ENCODE measurements around the gene KYAT1. TPM values are rescaled to one million over a fixed set of nuclear protein-coding genes. Genes with fewer than 3 reads are reported as not detected.
"Not testable (repeated sequence)": the region's sequence is repeated elsewhere in the genome, so short reads cannot be mapped to it uniquely, and the experiment has no call there.

The KYAT1 gene
- total RNA-seq, 3 donors from 2014 or later, result 1.9 to 6.4 (median 2.9) TPM

DNA sequence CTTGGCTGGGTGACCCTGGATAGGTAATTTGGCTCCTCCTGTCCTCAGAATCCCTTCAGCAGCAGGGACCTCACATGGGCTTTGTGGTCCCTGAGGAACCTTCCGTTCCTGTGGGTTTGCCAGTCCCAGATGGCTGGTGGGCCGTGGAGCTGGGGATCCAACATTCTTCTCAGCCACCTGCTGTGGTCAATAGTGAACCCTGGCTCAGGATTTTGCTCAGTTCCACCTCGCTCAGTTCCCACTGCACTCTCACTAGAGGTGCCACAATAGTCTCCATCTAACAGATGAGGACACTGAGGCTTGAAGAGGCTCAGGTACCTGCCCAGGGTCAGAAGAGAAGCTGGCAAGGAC lies 35.1 kb downstream of the KYAT1 start:
- no peak overlapping the region for H3K4me3 ChIP-seq
- ATAC-seq (no peak), DNase-seq (no peak)
- H3K9me3 ChIP-seq, result peaks cover 8% of the 10 kb centered on the region
- no peaks in the 10 kb centered on the region for H3K4me1 ChIP-seq (ENCODE audit: low read depth)
- H3K36me3 ChIP-seq (ENCODE audit: low read depth), result no peaks in the 10 kb centered on the region
- intact Hi-C loops (cut with DNase I, micrococcal nuclease), result no loop called here
- TF ChIP-seq, protein P1, sequence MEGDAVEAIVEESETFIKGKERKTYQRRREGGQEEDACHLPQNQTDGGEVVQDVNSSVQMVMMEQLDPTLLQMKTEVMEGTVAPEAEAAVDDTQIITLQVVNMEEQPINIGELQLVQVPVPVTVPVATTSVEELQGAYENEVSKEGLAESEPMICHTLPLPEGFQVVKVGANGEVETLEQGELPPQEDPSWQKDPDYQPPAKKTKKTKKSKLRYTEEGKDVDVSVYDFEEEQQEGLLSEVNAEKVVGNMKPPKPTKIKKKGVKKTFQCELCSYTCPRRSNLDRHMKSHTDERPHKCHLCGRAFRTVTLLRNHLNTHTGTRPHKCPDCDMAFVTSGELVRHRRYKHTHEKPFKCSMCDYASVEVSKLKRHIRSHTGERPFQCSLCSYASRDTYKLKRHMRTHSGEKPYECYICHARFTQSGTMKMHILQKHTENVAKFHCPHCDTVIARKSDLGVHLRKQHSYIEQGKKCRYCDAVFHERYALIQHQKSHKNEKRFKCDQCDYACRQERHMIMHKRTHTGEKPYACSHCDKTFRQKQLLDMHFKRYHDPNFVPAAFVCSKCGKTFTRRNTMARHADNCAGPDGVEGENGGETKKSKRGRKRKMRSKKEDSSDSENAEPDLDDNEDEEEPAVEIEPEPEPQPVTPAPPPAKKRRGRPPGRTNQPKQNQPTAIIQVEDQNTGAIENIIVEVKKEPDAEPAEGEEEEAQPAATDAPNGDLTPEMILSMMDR (IDR thresholded peaks at IDR 0.05), result no peak

DNA sequence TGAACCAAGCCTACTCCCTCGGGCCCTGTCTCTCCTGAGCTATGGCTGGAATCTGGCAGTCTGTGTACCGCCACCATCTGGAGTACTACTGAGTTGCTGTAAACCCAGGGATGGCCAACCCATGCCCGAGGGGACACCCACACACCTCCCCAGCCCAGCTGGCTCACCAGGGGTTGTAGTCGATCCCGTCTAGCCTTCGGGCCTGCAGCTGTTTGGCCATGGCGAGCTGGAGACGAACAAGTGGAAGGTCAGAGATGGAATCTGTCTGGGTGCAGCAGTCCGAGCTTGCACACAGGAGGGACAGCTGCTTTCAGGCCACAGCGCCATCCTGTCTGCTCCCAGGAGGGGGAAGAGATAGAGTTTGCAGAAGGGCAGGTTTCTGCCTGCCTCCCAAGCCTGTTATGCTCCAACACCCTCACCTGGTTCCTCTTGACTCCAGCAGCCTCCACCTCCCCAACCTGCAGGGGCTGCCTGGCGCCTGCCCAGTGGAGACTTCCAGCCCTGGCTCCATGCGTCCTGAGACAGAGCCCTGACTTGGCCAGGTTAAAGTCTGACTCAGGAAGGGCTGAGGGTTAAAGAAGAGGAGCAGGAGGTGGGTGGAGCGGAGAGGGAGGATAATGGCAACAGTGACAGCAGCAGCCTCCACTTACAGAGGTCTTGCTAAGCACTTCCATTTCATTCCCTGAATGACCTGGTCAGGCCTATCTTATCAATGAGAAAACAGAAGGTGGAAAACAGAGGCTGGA lies 36.4 kb downstream of the KYAT1 start:
- DNase-seq (no peak), ATAC-seq (no peak)
- H3K4me3 ChIP-seq, result no peak overlapping the region
- intact Hi-C loops (cut with DNase I, micrococcal nuclease), result no loop called here
- no peaks in the 10 kb centered on the region for H3K4me1 ChIP-seq (ENCODE audit: low read depth)
- TF ChIP-seq, protein P1 (IDR thresholded peaks at IDR 0.05), result no peak
- no peaks in the 10 kb centered on the region for H3K36me3 ChIP-seq (ENCODE audit: low read depth)
- H3K9me3 ChIP-seq, result peaks cover under 1% of the 10 kb centered on the region

DNA sequence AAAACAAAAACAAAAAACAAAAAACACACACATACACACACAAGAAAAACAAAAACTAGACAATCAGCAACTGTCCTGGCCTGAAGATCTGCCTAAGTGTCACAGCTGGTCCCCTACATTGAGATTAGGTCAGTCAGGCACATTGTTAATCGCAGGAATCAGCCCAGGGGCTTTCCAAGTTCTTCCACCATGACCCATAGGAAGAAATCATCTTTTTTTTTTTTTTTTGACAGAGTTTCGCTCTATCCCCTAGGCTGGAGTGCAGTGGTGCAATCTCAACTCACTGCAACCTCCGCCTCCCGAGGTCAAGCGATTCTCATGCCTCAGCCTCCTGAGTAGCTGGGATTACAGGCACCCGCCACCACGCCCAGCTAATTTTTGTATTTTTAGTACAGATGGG lies 38.6 kb downstream of the KYAT1 start:
- H3K4me3 ChIP-seq; intact Hi-C loops (cut with DNase I, micrococcal nuclease); H3K4me1 ChIP-seq (ENCODE audit: low read depth); H3K36me3 ChIP-seq (ENCODE audit: low read depth); DNase-seq; ATAC-seq; H3K9me3 ChIP-seq: not testable (repeated sequence)

DNA sequence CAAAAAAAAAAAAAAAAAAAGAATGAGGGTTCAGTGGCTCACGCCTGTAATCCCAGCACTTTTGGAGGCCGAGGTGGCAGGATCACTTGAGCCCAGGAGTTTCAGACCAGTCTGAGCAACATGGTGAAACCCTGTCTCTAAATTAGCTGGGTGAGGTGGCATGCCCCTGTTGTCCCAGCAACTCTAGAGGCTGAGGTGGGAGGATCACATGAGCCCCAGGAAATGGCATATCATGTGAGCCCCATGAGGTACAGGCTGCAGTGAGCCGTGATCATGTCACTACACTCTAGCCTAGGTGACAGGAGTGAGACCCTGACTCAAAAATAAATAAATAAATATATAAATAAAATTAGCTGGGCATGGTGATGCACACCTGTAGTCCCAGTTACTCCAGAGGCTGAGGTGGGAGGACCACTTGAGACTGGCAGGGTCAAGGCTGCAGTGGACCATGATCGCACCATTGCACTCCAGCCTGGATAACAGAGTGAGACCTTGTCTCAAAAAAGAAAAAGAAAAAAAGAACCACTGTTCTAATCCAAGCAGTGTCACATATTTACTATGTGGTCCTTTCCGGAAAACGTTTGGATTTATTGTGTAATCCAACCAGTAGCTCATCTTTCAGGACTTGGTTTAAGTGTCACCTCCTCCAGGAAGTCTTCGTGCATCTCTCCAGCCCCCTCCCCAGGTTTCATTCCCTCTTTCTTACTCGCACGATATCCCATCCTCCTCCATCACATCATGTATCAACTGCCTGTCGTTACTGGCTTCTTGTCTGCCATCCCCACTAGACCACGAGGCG lies 39.9 kb downstream of the KYAT1 start:
- no peaks in the 10 kb centered on the region for H3K9me3 ChIP-seq
- TF ChIP-seq, protein P1 (IDR thresholded peaks at IDR 0.05), result no peak
- intact Hi-C loops (cut with DNase I, micrococcal nuclease), result no loop called here
- ATAC-seq (no peak), DNase-seq (no peak)
- H3K36me3 ChIP-seq (ENCODE audit: low read depth), result no peaks in the 10 kb centered on the region
- H3K4me3 ChIP-seq, result no peak overlapping the region
- no peaks in the 10 kb centered on the region for H3K4me1 ChIP-seq (ENCODE audit: low read depth)

DNA sequence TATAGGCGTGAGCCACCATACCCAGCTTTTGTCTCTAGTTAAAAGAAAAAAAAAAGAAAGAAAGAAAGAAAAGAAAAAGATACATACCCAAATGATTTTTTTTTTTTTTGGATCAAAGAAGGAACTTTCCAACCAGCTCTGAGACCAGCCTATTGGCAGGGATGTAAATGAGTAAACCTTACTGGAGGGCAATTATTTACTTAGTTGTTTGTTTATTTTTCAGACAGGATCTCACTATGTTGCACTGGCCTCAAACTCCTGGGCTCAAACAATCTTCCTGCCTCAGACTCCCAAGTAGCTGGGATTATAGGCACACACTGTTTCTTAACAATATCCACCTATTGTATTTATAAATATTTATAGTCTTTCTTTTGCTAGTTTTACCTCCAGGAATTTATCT lies 41.2 kb downstream of the KYAT1 start:
- intact Hi-C loops (cut with DNase I, micrococcal nuclease), result no loop called here
- TF ChIP-seq, protein P1 (IDR thresholded peaks at IDR 0.05), result no peak
- no peak overlapping the region for H3K4me3 ChIP-seq
- H3K36me3 ChIP-seq (ENCODE audit: low read depth), result no peaks in the 10 kb centered on the region
- no peaks in the 10 kb centered on the region for H3K4me1 ChIP-seq (ENCODE audit: low read depth)
- no peak for DNase-seq
- H3K9me3 ChIP-seq, result no peaks in the 10 kb centered on the region
- ATAC-seq, result no peak

DNA sequence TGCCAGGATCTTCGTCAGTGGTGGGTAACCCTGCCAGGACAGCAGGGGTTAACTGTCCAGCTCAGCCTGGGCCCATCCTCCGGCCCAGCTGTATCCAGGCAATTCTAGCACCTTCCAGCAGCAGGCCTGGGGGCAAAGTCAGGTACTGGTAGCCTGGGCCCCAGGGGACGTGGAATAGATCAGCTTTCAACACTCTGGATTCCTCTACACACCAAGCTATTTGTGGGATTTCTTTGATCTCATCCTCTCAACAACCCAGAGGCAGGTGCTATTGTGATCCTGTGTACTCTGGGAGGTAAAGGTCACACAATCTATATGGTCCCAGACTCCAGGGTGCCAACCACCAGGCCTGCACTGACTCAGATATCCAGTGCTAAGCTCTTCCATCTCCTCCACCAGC lies 43.4 kb downstream of the KYAT1 start:
- TF ChIP-seq, protein P1 (IDR thresholded peaks at IDR 0.05), result no peak
- H3K9me3 ChIP-seq, result no peaks in the 10 kb centered on the region
- ATAC-seq (no peak), DNase-seq (peak in 1 of 3 donors; percentile 17)
- no peaks in the 10 kb centered on the region for H3K36me3 ChIP-seq (ENCODE audit: low read depth)
- no peaks in the 10 kb centered on the region for H3K4me1 ChIP-seq (ENCODE audit: low read depth)
- intact Hi-C loops (cut with DNase I, micrococcal nuclease), result no loop called here
- no peak overlapping the region for H3K4me3 ChIP-seq

Data from mucosa of descending colon (tissue), 3 donors.